Measurements from ENCODE around the gene KCNJ10.

The KCNJ10 gene

GRCh38 chr1:160096274-160097116 is 26.5 kb upstream of the KCNJ10 start:
- no peak overlapping the region for H3K27ac ChIP-seq (ENCODE audit: low read depth, low read length, poor library complexity, severe bottlenecking)
- TF ChIP-seq CTCF (IDR thresholded peaks at IDR 0.05; ENCODE audit: low read length) (no peak), EZH2 (IDR thresholded peaks at IDR 0.05; ENCODE audit: borderline replicate concordance, low read length) (no peak)
- H3K27me3 ChIP-seq (ENCODE audit: insufficient read depth, low read length): no peaks in the 10 kb centered on the region
- peaks cover 8% of the 10 kb centered on the region; the same call in 1 of the 2 replicates for H3K36me3 ChIP-seq (ENCODE audit: insufficient read depth, low read length)
- H4K20me1 ChIP-seq (ENCODE audit: insufficient read depth, low read length): no peaks in the 10 kb centered on the region
- H3K9me2 ChIP-seq (ENCODE audit: low read depth, low read length): no peaks in the 10 kb centered on the region
- H2AFZ ChIP-seq (ENCODE audit: low read length): no peak overlapping the region
- peaks cover 30% of the 10 kb centered on the region for H3K4me1 ChIP-seq (ENCODE audit: insufficient read depth, low read length, severe bottlenecking)
- no peak overlapping the region for H3K4me3 ChIP-seq (ENCODE audit: low read depth, low read length, poor library complexity, severe bottlenecking)
- H3K9ac ChIP-seq (ENCODE audit: low read length): peak overlapping the region; percentile 82; the same call in 1 of the 2 replicates
- H3F3A ChIP-seq (ENCODE audit: insufficient read depth, low read length): no peaks in the 10 kb centered on the region
- peak overlapping the region; percentile 91; the same call in 1 of the 2 replicates for H3K4me2 ChIP-seq (ENCODE audit: low read length)
- H3K9me3 ChIP-seq (ENCODE audit: low read length): no peaks in the 10 kb centered on the region
- H3K79me2 ChIP-seq (ENCODE audit: insufficient read depth, low read length): no peaks in the 10 kb centered on the region

- Histone ChIP-seq H3K36me3 (ENCODE audit: insufficient read depth, low read length) (peaks cover 14% of the 10 kb centered on the region), H3K9me3 (ENCODE audit: low read length) (no peaks in the 10 kb centered on the region), H3K9me2 (ENCODE audit: low read depth, low read length) (no peaks in the 10 kb centered on the region), H3K79me2 (ENCODE audit: insufficient read depth, low read length) (no peaks in the 10 kb centered on the region), H4K20me1 (ENCODE audit: insufficient read depth, low read length) (no peaks in the 10 kb centered on the region), H3K9ac (ENCODE audit: low read length) (no peak overlapping the region), H3K4me1 (ENCODE audit: insufficient read depth, low read length, severe bottlenecking) (peaks cover 23% of the 10 kb centered on the region), H2AFZ (ENCODE audit: low read length) (no peak overlapping the region), H3K4me2 (ENCODE audit: low read length) (no peak overlapping the region), H3K4me3 (ENCODE audit: low read depth, low read length, poor library complexity, severe bottlenecking) (no peak overlapping the region), H3F3A (ENCODE audit: insufficient read depth, low read length) (no peaks in the 10 kb centered on the region), H3K27me3 (ENCODE audit: insufficient read depth, low read length) (no peaks in the 10 kb centered on the region), H3K27ac (ENCODE audit: low read depth, low read length, poor library complexity, severe bottlenecking) (no peak overlapping the region)
- TF ChIP-seq CTCF (IDR thresholded peaks at IDR 0.05; ENCODE audit: low read length) (no peak), EZH2 (IDR thresholded peaks at IDR 0.05; ENCODE audit: borderline replicate concordance, low read length) (no peak)
These were observed 25.6 kb upstream of the KCNJ10 start for GRCh38 chr1:160095382-160096105.

- Histone ChIP-seq H3F3A (ENCODE audit: insufficient read depth, low read length) (no peaks in the 10 kb centered on the region), H4K20me1 (ENCODE audit: insufficient read depth, low read length) (no peaks in the 10 kb centered on the region), H3K4me3 (ENCODE audit: low read depth, low read length, poor library complexity, severe bottlenecking) (no peak overlapping the region), H3K9me3 (ENCODE audit: low read length) (no peaks in the 10 kb centered on the region), H3K27ac (ENCODE audit: low read depth, low read length, poor library complexity, severe bottlenecking) (no peak overlapping the region), H3K27me3 (ENCODE audit: insufficient read depth, low read length) (no peaks in the 10 kb centered on the region), H2AFZ (ENCODE audit: low read length) (no peak overlapping the region), H3K36me3 (ENCODE audit: insufficient read depth, low read length) (peaks cover 14% of the 10 kb centered on the region), H3K9ac (ENCODE audit: low read length) (no peak overlapping the region), H3K9me2 (ENCODE audit: low read depth, low read length) (no peaks in the 10 kb centered on the region), H3K4me1 (ENCODE audit: insufficient read depth, low read length, severe bottlenecking) (peaks cover 23% of the 10 kb centered on the region), H3K4me2 (ENCODE audit: low read length) (no peak overlapping the region), H3K79me2 (ENCODE audit: insufficient read depth, low read length) (no peaks in the 10 kb centered on the region)
- TF ChIP-seq EZH2 (IDR thresholded peaks at IDR 0.05; ENCODE audit: borderline replicate concordance, low read length) (no peak), CTCF (IDR thresholded peaks at IDR 0.05; ENCODE audit: low read length) (no peak)
These were observed 24.8 kb upstream of the KCNJ10 start for GRCh38 chr1:160094806-160095205.
